GOT3 (cell line): ENCODE measurements around the gene KLHL26.
A peak's percentile ranks its signal among the peaks of the same experiment; 100 is the strongest.
"Not testable (repeated sequence)": the region's sequence is repeated elsewhere in the genome, so short reads cannot be mapped to it uniquely, and the experiment has no call there.

Experiments
- DNase-seq: peaks from one replicate; lab custom pipeline; 2025; ENCODE audit warnings: mixed read lengths; lab: John Stamatoyannopoulos, UW

Gene KLHL26

GRCh38 chr19:18666784-18667183 is 30.0 kb downstream of the KLHL26 start:
- DNase-seq = no peak

GRCh38 chr19:18667531-18668251 is 30.9 kb downstream of the KLHL26 start:
- DNase-seq = no peak

DNA sequence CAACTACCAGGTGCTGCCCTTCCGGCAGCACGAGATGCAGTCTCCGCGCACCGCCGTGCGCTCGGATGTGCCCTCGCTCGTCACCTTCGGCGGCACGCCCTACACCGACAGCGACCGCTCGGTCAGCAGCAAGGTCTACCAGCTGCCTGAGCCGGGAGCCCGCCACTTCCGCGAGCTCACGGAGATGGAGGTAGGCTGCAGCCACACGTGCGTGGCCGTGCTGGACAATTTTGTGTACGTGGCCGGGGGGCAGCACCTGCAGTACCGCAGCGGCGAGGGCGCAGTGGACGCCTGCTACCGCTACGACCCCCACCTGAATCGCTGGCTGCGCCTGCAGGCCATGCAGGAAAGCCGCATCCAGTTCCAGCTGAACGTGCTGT is 31.4 kb downstream of the KLHL26 start:
- DNase-seq = no peak

GRCh38 chr19:18668744-18669523 is 32.1 kb downstream of the KLHL26 start:
- DNase-seq = no peak

- DNase-seq = no peak
Observed at GRCh38 chr19:18669524-18669817, 32.6 kb downstream of the KLHL26 start.

DNA sequence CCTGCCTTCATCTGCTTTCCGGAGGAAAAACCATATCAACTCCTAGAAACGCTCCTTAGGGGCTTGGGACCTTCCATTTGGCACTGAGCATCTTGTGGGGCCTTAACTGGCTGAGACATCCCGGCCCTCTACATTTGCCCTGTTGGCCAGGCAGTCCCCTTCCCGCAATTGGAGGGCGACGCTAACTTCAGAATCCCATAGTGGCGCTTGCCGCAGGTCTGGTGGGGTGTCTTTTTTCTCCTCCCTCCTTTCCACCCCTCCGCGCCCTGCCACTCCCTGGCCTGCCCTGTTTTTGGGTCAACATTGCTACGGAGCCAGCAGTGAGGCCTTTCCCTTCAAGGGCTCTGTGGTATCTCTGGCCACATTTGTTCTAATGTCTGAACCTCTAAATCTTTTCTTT is 33.1 kb downstream of the KLHL26 start:
- DNase-seq = no peak

DNA sequence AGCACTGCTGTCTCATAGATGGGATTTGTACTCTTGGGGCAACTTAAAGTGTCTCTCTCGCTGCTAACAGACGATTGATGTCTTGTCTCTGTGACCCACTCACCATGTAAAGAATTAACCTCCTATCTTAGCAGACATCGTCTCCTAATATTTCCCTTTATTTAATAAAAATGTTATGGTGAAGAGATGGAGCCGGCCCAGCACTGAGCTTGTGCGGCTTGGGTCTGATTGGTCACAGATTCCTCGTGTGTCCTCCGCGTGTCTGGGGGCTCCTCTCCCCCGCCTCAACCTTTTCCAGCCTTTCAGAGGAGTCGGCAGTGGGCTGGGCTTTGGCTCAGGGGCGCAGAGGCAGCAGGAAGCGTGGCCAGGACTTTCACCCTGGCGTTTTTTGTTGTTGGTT is 33.5 kb downstream of the KLHL26 start:
- no peak for DNase-seq

GRCh38 chr19:18671303-18672043 is 34.6 kb downstream of the KLHL26 start:
- no peak for DNase-seq

DNA sequence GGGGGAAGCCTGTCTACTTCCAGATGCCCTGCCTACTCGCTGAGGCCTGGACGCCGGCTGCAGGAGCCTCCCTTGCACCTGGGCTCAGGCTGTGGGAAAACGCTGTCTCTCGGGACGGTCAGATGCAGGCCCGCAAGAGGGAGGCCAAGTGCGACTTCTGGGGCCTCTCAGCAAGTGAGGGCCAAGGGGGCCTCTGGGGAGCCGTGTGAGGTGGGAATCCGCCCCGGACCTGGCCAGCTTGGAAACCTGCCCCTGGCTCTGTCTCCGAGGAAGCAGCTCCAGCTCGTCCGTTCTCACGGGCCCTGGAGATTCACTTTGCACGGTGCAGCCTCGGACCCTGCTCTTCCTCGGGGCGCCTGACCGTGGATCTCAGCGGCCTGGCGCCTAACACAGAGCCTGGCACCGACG is 35.2 kb downstream of the KLHL26 start:
- DNase-seq = no peak

- DNase-seq = no peak
Observed at GRCh38 chr19:18672606-18673337, 35.9 kb downstream of the KLHL26 start.

DNA sequence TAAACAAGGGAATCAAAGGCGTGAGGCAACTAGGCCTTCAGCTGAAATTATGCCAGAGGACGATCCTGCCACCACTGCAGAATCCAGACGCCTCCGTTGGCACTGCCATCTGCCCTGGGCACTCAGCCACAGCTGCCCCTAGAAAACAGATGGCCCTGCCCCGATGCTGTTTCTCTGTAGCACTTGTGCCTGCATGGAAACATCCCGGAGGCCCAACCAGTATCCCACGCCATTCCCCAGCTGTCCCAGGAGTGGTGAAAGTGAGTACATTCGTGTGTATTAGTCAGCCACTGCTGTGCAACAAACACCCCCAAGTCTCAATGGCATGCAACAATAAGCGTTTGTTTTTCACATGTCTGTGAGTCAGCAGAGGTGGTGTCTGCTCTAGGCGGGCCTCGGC is 37.8 kb downstream of the KLHL26 start:
- no peak for DNase-seq

DNA sequence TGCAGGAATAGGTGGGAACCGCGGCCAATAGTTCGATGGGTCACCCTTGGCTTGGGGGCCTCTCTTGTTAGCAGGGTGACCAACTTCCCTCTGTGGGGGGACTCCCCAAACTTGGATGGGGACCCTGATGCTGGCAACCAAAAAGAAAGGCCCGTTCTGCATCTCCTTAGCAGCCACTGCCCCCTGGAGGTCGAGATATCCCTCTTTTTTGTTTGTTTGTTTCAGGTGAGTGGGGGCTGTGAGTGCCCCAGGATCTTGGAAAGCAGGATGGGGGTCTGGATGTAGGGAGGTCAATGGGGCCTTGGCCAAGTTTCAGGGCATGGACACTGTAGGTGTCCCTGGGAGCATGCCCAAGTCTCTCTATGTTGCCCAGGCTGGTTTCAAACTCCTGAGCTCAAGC is 39.0 kb downstream of the KLHL26 start:
- DNase-seq = no peak

- DNase-seq = no peak
Observed at GRCh38 chr19:18676692-18677091, 39.9 kb downstream of the KLHL26 start.

GRCh38 chr19:18677156-18677555 is 40.3 kb downstream of the KLHL26 start:
- no peak for DNase-seq

DNA sequence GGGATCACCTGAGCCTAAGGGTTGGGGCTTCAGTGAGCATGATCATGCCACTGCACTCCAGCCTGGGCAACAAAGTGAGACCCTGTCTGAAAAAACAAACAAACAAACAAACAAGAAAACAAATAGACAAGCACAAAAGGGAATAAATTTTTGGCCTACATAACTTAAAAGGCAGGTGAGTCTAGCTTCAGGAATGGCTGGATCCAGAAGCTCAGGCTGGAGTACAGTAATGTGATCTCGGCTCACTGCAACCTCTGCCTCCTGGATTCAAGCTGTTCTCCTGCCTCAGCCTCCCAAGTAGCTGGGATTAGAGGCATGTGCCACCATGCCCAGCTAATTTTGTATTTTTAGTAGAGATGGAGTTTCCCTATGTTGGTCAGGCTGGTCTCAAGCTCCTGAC is 43.3 kb downstream of the KLHL26 start:
- not testable (repeated sequence) for DNase-seq

GRCh38 chr19:18682807-18683108 is 45.9 kb downstream of the KLHL26 start:
- DNase-seq = no peak

DNA sequence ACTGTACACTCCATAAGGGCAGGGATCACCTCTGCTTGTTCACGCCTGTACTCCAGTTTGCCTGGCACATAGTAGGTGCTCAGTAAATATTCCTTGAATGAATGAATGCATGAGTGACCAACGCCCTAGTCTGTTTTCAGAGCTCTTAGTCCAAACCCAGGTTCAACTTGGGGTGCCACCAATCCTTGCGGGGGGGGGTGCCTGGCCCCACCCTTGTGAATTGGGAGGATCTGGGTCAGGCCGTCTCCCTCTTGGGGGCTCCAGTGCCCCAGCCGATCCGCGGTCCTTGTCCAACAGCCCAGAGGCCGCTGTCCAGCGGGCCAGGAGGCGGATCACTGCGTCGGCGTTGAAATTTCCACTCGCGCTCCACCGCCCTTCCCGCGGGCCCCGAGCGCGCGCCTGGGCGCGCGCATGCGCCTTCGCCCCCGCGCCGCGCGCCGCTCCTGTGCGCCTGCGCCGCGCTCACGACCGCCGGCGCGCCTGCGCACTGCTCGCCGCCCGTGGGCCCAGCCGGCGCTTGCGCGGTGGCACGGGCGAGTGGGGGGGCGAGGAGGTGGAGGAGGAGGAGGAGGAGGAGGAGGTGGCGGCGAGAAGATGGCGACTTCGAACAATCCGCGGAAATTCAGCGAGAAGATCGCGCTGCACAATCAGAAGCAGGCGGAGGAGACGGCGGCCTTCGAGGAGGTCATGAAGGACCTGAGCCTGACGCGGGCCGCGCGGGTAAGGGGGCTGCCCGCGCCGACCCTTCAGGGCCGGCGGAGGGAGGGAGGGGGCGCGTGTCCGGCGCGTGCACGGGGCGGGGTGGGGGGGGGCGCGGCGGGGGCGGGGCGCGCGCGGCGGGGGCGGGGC is 46.5 kb downstream of the KLHL26 start, which contains the start of gene CRTC1:
CRTC1 (plus strand) TSS at position 572 of the 849 bp plus-strand sequence; CDS start at position 595, 23 bp downstream.
- DNase-seq = peak; percentile 72

DNA sequence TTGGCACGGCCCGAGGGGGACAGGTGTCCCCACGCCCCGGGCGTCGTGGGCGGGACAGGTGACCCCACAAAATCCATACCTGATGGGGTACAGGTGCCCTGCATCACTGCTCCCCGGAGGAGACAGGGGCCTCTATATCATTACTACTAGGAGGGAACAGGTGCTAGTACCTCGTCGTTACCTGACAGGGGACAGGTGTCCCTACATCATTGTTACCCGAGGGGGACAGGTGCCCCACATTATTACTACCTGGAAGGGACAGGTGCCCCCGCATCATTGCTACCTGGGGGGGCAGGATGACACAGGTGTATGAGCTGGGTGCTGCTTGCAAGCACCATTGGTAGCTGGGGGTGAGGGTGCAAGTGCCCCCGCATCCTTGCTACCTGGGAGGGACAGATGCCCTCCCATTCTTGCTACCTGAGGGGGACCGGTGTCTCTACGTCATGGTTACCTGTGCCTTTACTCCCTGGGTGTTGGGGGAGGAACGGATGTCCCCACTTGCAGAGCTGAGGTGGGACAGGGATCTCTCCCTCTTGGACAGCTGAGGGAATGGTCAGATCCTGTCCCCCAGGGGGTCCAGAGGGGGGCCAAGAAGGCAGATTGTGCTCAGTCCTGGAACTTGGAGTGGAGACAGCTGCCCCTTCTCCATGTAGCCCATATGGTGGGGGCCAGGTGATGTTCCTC is 47.3 kb downstream of the KLHL26 start:
- DNase-seq = no peak

GRCh38 chr19:18684642-18684993 is 47.8 kb downstream of the KLHL26 start:
- no peak for DNase-seq

- no peak for DNase-seq
Observed at GRCh38 chr19:18685597-18686190, 48.9 kb downstream of the KLHL26 start.
